ENCODE data around the gene EML1.
"Not testable (repeated sequence)": the region's sequence is repeated elsewhere in the genome, so short reads cannot be mapped to it uniquely, and the experiment has no call there.

The EML1 gene

DNA sequence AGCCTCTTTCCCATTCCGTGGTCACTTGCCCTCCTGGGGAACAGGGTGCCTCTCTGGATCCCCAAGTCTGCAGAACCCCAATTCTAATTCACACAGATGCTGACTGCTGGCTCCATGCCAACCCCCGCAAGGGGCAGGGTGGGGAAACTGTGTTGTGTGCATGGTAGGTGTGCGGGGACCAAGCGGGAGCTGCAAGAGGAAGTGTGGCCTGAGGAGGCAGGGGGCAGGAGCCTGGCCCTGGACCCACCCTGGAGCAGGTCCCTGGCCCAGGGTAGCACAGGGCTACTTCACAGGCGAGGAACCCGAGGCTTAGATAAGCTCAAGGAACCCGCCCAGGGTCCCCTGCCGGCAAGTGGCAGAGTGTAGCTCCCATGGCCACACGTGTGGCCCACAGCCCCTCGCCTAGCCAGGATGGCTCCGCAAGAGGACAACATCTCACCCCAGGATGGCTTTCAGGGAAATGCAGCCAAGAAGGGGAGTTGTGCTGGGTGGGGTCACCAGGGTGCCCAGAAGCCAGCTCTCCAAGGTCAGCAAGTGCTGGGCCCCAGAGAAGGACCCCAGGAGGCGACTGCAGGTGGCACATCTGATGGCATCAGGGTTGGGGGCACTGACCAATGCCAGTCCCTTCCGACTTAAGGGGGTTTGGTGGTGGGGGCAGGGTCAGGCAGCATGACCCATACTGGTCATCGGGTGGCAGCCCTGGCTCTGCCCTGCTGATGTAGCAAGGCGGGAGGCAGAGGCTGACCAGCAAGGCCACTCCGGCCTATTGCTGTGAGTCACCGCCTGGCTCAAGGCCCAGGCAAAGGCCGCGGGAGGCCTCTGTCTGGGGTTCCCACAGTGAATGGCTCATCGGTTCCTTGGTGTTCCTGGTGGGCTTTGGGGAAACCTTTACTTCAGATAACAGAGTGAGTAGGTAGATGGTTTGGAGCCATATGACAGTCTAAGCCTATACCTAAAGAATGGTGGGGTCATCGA lies 37.3 kb upstream of the EML1 start:
- no peak for DNase-seq

DNA sequence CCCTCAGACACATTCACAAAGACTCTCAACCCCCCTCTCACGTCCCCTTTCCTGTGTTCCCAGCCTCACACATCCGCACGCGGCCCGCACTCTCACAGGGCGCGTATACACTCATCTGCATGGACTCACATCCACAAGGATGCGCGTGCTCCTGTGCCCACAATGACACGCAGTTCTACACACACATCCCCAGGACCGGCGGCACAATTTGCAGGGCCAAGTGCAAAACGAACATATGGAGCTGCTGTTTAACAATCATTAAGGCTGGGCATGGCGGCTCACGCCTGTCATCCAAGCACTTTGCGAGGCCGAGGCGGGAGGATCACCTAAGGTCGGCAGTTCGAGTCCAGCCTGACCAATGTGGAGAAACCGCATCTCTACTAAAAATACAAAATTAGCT lies 36.4 kb upstream of the EML1 start:
- no peak for DNase-seq

DNA sequence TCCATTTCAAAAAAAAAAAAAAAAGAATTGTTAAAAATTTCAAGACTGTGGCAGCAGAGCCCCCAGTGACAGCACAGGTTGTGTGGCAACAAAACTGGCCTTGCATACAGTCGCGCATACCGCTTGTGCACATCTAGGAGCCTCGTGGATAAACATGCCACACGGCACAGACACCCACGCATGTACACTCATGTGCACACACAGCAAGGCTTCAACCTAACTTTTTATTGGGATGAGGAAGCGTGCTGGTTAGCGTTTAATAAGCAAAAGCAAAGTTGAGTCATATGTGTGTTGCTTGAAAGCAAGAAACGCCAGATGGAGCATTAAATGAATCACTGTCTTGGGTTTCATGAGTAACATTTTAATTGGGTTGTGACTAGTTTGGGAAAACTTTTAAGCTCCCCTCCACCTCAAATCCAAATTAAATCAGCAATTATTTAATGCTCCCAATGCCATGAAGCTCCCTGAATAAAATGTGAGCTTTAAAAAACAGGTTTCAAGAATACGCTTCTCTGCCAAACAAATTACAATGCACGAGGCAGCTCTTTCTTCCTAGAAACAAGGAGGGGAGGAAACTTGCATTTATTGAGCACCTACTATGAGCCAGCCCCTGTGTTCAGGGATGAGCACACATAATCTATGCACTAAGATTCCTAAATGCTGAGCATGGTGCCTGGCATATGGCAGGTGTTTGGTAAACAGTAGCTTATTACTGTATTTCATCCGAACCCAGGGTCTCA lies 35.7 kb upstream of the EML1 start:
- DNase-seq = no peak

DNA sequence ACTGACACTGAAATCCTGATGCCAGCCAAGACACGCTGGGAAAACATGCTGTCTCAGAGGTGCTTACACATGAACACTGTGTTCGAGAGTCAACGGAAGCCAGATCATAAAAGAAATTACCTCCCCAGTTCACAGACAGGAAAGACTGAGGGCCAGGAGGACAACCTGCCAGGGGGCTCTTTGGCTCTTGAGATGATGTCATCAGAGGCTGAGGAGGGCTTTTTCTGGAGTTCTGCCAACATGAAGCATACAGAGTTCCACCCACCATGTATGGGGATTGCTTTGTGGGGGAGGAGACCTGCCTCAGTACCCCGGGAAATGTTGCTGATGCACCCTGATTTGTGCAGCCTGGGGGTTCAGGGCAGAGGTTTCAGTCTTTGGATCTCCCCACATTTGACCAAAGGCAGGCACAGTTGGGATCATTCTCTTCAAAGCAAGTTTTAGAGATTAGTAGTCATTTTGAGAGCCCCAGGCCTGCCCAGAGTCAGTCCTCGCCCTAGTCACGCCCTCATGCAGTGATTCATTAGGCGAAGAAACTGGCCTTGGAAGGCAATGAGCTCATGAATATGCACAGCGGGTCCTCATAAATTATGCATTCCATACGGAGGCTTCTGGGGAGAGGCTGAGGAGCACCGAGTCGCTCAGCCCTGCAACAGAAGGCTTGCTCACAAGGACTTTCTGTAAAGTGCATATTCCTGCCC lies 34.9 kb upstream of the EML1 start:
- DNase-seq = no peak

DNA sequence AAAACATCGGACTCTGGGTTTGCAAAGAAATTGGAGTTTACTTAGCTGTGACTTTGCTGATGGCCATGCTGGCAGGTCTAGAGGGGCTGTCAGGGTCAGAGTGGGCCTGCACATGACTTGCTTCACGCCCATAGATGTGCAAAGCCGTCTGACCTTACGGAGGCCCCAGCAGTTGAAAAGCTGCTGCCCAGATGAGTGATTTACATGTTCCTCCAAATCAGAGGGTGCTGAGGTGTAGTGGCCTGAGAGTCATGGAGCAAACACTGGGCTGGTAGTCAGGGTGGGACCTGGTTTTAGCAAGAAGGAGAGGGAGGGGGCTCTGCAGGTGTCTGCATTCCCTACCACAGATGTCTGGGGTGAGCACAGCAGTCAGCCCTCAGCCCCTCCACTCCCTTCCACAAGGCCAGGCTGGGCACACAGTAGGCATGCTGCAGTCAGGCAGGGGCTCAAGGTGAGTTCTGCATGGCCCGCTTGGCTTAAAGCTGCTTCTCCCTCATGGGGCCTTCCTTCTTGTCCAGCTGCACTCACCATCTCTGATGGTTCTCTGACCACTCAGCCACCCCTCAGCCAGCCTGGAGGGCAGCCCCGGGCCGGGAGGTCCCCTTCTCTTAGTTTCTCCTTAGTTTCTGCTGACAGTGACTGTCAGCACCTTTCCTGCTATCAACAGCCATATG lies 34.2 kb upstream of the EML1 start:
- DNase-seq = no peak

DNA sequence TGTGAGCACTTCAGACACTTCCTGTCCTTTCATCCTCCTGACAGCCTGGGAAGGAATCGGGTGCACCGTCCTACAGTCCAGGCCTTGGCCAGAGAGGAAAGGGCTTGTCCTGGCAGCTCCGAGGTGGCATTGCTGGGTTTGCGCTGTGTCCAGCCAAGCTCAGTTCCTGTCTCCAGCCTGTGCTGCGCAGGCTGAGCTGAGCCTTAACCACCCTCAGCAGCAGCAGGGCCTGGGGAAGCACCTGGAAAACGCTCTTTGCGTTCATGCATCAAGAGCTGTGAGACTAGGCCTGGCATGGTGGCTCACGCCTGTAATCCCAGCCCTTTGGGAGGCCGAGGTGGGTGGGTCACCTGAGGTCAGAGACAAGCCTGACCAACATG lies 33.7 kb upstream of the EML1 start:
- DNase-seq = no peak

DNA sequence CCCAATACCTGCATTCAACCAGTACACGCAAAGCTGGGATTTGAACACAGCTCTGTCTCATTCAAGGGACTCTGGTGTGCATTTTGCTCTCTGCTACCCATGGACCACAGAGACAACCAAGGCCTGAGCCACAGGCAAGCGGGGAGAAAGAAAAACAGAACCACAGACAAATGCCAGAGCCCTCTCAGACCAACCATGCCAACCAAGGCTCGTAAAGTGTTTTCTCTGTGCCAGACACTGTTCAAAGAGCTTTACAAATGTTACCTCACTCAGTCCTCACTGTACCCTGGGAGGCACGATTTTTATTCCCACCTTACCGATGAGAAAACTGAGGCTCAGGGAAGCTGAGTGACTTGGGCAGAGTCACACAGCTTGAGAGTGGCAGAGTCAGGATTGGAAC lies 32.4 kb upstream of the EML1 start:
- DNase-seq = no peak

DNA sequence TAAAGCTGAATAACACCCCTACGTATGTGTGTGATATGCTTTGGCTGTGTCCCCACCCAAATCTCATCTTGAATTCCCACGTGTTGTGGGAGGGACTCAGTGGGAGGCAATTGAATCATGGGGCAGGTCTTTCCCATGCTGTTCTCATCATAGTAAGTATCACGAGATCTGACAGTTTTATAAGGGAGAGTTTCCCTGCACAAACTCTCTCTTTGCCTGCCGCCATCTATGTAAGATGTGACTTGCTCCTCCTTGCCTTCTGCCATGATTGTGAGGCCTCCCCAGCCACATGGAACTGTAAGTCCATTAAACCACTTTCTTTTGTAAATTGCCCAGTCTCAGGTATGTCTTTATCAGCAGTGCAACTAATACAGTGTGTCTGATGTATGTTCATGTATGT lies 30.3 kb upstream of the EML1 start:
- not testable (repeated sequence) for DNase-seq

DNA sequence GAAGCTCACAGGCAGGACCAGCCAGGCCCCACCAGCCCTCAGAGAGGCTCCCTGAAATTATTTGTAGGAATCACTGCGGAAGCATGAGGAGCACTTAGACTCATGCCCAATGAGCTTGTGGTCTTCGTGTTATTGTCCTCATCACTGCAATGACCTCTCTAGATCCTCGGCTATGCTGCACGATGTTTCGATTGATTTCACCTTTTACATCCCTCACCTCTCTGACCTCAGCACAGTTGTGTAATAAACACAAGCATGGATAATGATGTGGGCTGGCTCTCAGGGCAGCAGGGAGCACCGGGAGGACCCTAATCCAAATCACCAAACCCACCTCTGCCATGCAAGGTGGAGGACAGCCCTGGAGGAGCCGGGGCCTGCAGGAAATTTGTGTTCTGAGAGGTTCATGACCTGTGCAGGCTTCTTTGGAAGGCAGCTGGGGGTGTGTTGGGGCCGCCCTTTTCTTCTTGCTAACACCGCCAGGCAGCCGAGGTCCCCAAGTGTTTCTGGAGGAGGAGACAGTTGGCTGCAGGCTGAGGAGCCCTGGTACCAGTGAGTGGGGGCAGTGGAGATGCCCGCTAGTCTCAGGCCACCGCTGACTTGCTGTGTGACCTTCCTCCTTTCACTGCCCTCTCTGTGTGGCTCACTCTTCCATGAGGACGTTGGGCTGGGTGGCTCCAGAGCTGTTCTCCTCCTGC lies 29.5 kb upstream of the EML1 start:
- DNase-seq = no peak

DNA sequence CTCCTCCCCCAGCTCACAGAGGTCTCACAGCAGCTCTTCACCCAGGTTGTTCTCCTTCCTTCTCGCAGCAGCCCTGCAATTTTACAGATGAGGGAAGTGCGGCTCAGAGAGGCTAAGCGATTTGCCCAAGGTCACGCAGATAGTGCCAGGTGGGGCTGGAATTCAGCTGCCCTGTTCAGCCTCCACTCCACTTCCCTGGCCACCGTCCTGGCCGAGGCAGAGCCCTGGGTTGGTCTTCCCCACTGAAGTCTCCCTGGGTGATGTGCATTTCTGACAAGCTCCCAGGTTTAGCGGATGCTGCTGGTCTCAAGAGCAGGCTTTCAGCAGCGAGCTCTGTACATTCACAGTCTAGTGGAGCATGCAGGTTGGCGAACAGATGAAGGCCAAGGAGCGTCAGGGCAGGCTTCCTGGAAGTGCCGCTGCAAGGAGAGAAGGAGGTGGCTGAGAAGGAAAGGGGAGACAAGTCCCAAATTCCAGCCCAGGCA lies 28.9 kb upstream of the EML1 start:
- DNase-seq = no peak

DNA sequence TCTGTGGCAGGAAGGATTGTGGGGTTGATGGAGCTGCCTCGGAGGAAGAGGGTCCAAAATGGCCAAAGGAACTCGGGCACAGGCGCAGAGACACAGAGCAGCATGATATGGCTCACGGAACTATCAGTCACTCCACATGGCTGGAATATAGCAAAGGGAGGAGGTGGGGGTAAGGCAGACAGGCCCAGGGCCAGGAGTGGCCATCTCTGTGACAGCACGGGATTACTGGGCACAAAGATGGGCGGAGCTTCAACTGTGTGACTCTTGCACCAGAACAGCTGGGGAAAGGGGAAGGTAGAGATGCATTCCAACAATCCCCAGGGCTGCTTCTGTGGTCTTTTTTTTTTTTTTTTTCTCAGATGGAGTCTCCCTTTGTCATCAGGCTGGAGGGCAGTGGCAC lies 24.8 kb upstream of the EML1 start:
- no peak for DNase-seq

DNA sequence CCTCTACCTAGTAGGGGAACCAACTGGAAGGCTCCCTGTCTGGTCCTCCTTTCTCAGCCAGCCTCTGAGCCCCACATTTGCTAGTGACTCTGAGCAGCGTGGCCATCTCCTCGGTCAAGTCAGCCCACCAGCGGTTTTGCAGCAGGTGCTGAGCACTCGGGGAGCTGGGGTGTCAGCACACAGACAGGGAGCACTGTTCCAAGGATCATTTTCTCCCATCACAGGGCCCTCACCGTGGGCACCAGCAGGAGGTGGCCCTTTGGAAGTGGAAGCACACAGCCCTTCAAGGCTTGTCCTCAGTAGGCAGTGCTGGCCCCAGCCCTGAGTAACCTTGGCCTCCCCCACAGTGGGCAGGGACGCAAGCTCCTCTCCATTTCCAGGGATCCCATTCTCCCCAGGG lies 24.1 kb upstream of the EML1 start:
- DNase-seq = no peak

DNA sequence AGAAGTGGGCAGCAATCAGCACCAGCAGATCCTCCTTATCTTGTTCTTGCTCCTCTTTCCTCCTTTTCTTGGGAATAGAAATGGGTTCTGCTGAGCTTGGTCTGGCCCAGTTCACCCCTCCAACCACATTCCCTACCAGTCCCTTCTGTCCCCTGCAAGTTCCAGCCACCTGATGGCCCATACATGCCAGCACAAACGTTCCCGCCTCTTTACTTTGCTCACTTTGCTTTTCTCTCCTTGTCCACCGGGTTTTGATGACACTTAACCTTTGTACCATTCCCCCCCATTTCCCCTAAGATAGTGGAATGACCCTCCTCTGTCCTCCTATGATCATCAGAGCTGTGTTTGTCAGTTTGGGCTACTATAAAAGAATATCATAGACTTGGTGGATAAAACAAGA lies 23.4 kb upstream of the EML1 start:
- DNase-seq = no peak

DNA sequence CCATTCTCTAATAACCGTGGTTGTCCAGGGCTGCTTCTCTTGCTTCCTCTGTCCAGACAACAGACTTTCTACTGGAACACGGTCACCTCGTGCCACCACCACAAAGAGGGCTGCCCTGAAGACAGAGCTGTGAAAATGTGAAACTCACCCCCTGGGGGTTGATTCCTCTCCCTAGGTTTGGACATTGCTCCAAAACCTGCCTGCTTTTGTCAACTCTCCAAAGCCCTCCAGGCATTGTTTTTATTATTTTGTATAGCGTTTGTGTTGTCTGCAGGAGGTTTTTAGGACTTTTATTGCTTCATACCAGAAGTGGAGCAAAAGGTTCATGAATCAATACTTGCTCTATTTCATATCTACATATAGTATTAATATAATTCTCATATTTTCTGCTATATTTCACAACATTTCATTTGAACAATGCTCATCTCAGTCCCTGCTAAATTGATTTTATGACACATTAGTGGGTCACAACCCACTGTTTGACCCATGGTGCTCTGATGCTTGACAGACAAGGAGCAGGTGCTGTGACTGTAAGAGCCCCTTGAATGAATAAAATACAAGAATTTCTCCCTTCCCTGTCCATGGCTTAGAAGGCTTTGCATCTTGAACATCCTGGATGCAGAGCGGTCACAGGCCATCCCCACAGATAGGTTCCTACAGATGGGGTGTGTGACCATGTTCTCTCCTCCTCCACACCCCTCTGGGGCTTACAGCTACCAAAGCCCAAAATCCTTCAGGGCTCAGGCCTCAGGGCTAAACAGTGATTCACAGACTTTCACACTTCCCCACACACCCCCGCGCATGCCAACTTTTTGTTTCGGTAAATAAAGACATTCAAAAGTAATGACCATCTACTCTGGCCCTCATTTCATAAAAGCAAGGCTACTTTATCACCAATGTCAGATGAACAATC lies 20.6 kb upstream of the EML1 start:
- DNase-seq = no peak

DNA sequence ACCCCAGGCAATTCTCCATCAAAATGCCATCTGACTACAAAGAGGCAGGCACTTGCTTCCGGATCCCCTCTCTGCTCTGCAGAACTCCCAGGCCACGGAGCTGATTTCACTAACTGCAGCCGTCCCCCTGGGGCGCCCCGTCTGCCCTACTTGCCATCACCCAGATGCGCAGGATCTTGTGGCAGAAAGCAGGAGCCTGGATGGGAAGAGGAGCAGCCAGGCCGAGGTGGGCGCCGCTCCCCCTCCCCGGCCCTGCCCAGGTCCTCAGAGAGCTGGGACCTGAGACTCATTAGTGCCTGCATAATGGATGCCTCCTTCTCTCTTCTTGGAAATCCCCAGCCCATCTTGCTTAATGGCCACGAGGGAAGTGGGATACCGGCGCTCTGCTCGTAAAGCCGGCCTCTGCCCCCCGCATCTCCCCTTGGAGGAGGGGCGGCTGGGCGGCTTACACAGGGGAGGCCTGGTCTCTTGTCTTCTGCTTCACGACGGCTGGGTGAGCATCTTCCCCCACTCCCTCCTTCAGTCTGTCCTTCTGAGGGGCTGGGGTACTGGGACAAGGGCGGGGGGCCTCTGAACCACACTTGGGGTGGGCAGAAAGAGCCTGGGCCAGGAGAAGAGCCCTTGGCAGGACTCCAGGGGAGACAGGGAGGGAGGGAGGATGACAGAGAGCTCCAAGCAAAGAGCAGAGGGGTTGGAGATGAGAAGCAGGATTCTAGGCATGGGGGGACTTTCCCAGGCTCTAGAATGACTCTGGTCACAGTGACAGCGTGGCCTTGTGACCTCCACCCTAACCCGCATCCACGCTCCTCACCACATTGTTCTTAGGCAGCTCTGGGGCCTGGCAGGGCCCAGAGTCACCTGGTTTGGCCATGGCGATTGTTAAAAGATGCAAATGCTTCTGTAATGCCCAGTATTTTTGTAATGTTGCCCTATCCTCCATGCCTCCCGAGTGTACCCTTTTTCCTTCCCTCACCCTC lies 19.4 kb upstream of the EML1 start:
- DNase-seq = no peak

DNA sequence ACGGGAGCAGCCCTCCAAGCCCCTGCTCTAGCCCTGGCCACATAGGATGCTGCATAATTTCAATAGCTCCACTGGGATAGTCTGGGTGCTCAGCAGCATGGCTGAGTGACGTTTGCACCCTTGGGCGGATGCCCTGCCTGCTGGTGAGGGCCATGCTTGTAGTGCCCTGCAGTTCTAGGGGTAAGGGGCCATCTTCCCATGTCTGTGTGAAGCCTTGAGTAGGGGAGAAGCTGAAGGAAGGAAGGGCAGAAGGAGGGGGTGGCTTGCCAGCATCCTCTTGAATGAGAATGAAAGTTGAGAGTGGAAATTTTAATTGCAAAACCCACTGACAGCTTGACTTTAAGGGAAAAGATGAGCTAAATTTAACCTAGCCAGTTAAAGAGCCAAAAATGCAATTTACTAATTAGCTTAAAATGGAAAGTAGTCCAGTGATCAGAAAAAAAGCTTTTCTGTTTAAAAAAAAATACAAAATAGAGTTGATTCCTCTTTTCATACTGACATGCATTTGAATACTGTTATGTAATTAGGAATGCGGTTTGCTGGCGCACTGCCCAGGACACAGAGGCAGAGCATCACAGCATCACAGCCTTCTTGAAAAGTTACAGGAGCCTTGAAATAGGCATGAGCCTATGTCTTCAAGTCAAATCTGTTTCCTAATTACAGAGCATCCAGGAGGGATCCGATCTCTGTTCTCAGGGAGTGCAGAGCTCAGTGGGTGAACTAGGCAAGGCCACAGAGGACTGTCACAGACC lies 18.5 kb upstream of the EML1 start:
- DNase-seq = no peak

DNA sequence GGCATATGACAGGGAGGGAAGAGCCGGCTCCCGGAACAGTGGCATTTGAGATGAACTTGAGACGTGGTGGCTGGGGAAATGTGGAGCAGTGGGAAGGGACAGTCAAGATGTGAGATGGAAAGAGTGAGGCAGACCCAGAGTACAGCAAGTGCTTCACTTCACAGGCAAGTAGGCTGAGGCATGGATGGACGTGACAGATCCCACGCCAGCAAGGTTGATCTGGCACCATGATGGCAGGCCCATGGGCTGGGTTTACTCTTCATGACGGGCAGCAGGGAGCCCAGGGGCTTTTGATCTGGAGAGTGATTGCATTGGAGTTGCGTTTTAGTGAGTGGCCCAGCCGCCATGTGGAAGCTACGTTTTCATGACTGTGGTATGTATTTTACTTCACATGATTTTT lies 17.9 kb upstream of the EML1 start:
- DNase-seq = no peak

DNA sequence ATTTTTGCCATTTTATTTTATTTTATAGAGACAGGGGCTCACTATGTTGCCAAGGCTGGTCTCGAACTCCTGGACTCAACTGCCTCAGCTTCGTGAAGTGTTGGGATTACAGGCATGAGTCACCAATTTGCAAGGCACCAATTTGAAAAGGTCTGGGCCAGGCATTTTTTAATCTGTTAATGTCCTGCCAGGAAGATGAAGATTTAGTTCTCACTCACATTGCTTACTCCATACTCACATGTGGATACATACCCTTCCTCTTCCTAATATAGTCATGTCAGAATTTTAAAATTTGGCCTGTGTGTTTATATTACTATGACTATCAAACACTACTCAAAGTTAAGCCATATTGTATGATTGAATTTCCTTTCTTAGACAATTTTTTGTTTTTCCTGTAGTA lies 15.3 kb upstream of the EML1 start:
- no peak for DNase-seq

DNA sequence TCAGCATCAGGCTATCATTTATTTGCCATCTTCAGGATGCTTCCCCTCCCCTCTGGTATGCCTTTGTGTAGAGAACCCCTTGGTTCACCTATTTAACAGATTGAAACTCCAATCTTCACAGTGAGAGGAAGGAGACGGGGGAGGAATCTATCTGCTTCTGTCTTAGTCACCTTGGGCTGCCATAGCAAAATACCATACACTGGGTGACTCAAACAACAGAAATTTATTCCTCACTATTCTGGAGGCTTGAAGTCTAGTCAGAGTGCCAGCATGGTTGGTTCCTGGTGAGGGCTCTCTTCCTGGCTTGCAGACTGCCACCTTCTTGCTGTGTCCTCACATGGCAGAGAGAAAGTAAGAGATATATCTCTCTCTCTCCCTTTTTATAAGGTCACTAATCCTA lies 13.5 kb upstream of the EML1 start:
- no peak for DNase-seq

Measured in NCI-H1417 treated with DMSO at 0.1 percent for 48 hours (cell line).